Trophoblast cell (in vitro differentiated cells and primary cell): ENCODE data around the gene RASAL2.

ENCODE experiments used
- DNase-seq, 2 donors: peaks; one replicate each; pipeline ENCODE4 v3.0.0-alpha.2; 2016
- H2AFZ ChIP-seq: 2 replicates; pipeline ENCODE4 v1.6.1; 2013; ENCODE audit warnings: low read length, moderate library complexity, mild to moderate bottlenecking; ENCODE audit not compliant: insufficient read depth, poor library complexity
- H2AK5ac ChIP-seq: 2 replicates; pipeline ENCODE4 v1.6.1; 2013; ENCODE audit warnings: mild to moderate bottlenecking, low read length
- H2BK120ac ChIP-seq: 2 replicates; pipeline ENCODE4 v1.6.1; 2013; ENCODE audit warnings: low read length, mild to moderate bottlenecking, moderate library complexity; ENCODE audit not compliant: insufficient read depth, poor library complexity
- H2BK12ac ChIP-seq: 2 replicates; pipeline ENCODE4 v1.6.1; 2013; ENCODE audit warnings: mild to moderate bottlenecking, low read length, moderate library complexity
- H2BK5ac ChIP-seq: 2 replicates; pipeline ENCODE4 v1.6.1; 2013; ENCODE audit warnings: low read length, low read depth, moderate library complexity, mild to moderate bottlenecking; ENCODE audit not compliant: poor library complexity
- H3K14ac ChIP-seq: 2 replicates; pipeline ENCODE4 v1.6.1; 2013; ENCODE audit warnings: mild to moderate bottlenecking, low read length
- H3K18ac ChIP-seq: 2 replicates; pipeline ENCODE4 v1.6.1; 2013; ENCODE audit warnings: mild to moderate bottlenecking, low read length
- H3K23ac ChIP-seq: 2 replicates; pipeline ENCODE4 v1.6.1; 2013; ENCODE audit warnings: low read length
- H3K27ac ChIP-seq: 2 replicates; pipeline ENCODE4 v1.5.1; 2013; ENCODE audit warnings: low read depth, mild to moderate bottlenecking, inconsistent platforms, low read length, moderate library complexity
- H3K27me3 ChIP-seq: 2 replicates; pipeline ENCODE4 v1.6.1; 2013; ENCODE audit warnings: inconsistent platforms, mild to moderate bottlenecking, low read length, moderate library complexity; ENCODE audit not compliant: insufficient read depth
- H3K36me3 ChIP-seq, 2 experiments: 1 replicate in 1 of 2; 2 replicates in 1 of 2; pipeline ENCODE4 v1.6.1; 2013; ENCODE audit warnings: low read length in 2 of 2, mild to moderate bottlenecking in 2 of 2, moderate library complexity in 1 of 2; ENCODE audit not compliant: insufficient read depth in 2 of 2, control insufficient read depth in 1 of 2
- H3K4ac ChIP-seq: 2 replicates; pipeline ENCODE4 v1.6.1; 2013; ENCODE audit warnings: low read depth, mild to moderate bottlenecking, low read length, moderate library complexity
- H3K4me1 ChIP-seq, 2 experiments: 1 replicate in 1 of 2; 2 replicates in 1 of 2; pipeline ENCODE4 v1.6.1; 2013; ENCODE audit warnings: low read length in 2 of 2, mild to moderate bottlenecking in 2 of 2, moderate library complexity in 1 of 2; ENCODE audit not compliant: insufficient read depth in 2 of 2, control insufficient read depth in 1 of 2
- H3K4me2 ChIP-seq: 2 replicates; pipeline ENCODE4 v1.6.1; 2013; ENCODE audit warnings: inconsistent platforms, mild to moderate bottlenecking, low read length, moderate library complexity
- H3K4me3 ChIP-seq: 2 replicates; pipeline ENCODE4 v1.5.1; 2013; ENCODE audit warnings: mild to moderate bottlenecking, low read depth, low read length, inconsistent platforms
- H3K79me1 ChIP-seq: one replicate; pipeline ENCODE4 v1.6.1; 2013; ENCODE audit warnings: low read length
- H3K79me2 ChIP-seq: 2 replicates; pipeline ENCODE4 v1.6.1; 2013; ENCODE audit warnings: low read length, mild to moderate bottlenecking; ENCODE audit not compliant: control insufficient read depth, insufficient read depth, poor library complexity
- H3K9ac ChIP-seq: 2 replicates; pipeline ENCODE4 v1.6.1; 2013; ENCODE audit warnings: mild to moderate bottlenecking, low read length
- H3K9me3 ChIP-seq: 2 replicates; pipeline ENCODE4 v1.6.1; 2013; ENCODE audit warnings: low read depth, mild to moderate bottlenecking, control low read depth, inconsistent platforms, low read length; ENCODE audit not compliant: insufficient read depth
- H4K12ac ChIP-seq: 2 replicates; pipeline ENCODE4 v1.6.1; 2013; ENCODE audit warnings: low read depth, mild to moderate bottlenecking, low read length, moderate library complexity
- H4K8ac ChIP-seq: 2 replicates; pipeline ENCODE4 v1.6.1; 2013; ENCODE audit warnings: low read depth, mild to moderate bottlenecking, low read length, moderate library complexity
- H4K91ac ChIP-seq: one replicate; pipeline ENCODE4 v1.6.1; 2013; ENCODE audit warnings: low read depth, mild to moderate bottlenecking, low read length, moderate library complexity
- WGBS: extraction: QIAGEN DNeasy Blood & Tissue Kit; methylation state at CpG from one replicate; pipeline ENCODE4 v1.1.7; 2013; ENCODE audit warnings: missing lambda C conversion rate; ENCODE audit not compliant: insufficient read length, insufficient coverage; ENCODE audit errors: extremely low coverage; 5-methylcytosine and 5-hydroxymethylcytosine counted together

Gene RASAL2

DNA sequence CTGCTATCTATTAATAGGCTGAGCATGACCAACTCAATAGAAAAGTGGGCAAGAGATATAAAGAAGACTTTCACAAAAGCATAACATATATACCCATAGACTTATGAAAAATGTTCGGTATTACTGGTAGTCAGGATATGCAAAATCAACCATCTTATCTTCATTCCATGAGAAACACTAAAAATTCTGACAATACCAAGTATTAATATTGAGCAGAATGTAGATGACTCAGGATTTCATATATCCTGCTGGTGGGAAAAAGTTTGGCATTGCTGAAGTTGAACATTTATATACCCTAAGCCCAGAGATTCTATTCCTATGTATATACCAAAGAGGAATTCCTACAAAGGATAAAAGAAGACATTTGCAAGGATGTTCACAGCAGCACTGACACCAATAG is 264.6 kb downstream of the RASAL2 start:
- no peak overlapping the region for H3K27ac ChIP-seq
- no peak overlapping the region for H3K9ac ChIP-seq
- no peak overlapping the region for H4K91ac ChIP-seq
- no peak overlapping the region for H2AK5ac ChIP-seq
- H3K4me1 ChIP-seq = no peaks in the 10 kb centered on the region
- no peak overlapping the region for H2AFZ ChIP-seq
- peaks cover 0 to 2% of the 10 kb centered on the region in 2 experiments for H3K36me3 ChIP-seq
- no peak overlapping the region for H2BK12ac ChIP-seq
- no peaks in the 10 kb centered on the region for H3K79me2 ChIP-seq
- no peak overlapping the region for H3K4me3 ChIP-seq
- H3K27me3 ChIP-seq = no peaks in the 10 kb centered on the region
- H4K8ac ChIP-seq = no peak overlapping the region
- H3K4ac ChIP-seq = no peak overlapping the region
- H2BK120ac ChIP-seq = no peak overlapping the region
- no peak overlapping the region for H3K4me2 ChIP-seq
- peak; percentile 35 to 89 for DNase-seq
- no peak overlapping the region for H4K12ac ChIP-seq
- no peak overlapping the region for H3K18ac ChIP-seq
- no CpG with 5 or more reads among the region's 1 CpG for WGBS
- H3K79me1 ChIP-seq = no peaks in the 10 kb centered on the region
- no peak overlapping the region for H2BK5ac ChIP-seq
- H3K23ac ChIP-seq = no peak overlapping the region
- no peaks in the 10 kb centered on the region for H3K9me3 ChIP-seq
- H3K14ac ChIP-seq = no peak overlapping the region

DNA sequence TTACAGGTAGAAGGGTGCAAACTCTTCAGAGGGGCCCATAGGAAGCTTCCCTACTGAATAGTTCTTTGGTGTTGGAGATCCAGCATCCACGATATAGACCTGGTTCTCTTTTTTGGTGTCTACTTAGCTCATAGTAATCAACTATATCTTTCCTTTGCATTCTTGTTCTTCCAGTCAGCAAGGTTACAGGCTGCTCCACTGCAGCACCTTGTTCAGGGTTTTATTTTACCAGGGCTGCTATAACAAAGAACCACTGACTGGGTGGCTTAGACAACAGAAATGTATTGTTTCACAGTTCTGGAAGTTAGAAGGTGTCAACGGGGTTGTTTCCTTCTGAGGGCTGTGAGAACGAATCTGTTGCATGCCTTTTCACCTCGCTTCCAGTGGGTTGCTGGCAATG is 266.5 kb downstream of the RASAL2 start:
- no peak overlapping the region for H2AK5ac ChIP-seq
- H2AFZ ChIP-seq = no peak overlapping the region
- DNase-seq = peak; percentile 14 to 42
- no peak overlapping the region for H3K4me3 ChIP-seq
- H3K9ac ChIP-seq = no peak overlapping the region
- no peak overlapping the region for H2BK12ac ChIP-seq
- H3K79me1 ChIP-seq = no peaks in the 10 kb centered on the region
- H3K27me3 ChIP-seq = no peaks in the 10 kb centered on the region
- no peak overlapping the region for H3K27ac ChIP-seq
- H3K4ac ChIP-seq = no peak overlapping the region
- H3K14ac ChIP-seq = no peak overlapping the region
- H3K4me1 ChIP-seq = no peaks in the 10 kb centered on the region
- no peaks in the 10 kb centered on the region for H3K9me3 ChIP-seq
- H4K12ac ChIP-seq = no peak overlapping the region
- no CpG with 5 or more reads among the region's 4 CpGs for WGBS
- no peak overlapping the region for H4K8ac ChIP-seq
- H3K79me2 ChIP-seq = no peaks in the 10 kb centered on the region
- H3K36me3 ChIP-seq = peaks cover 0 to 2% of the 10 kb centered on the region in 2 experiments
- H4K91ac ChIP-seq = no peak overlapping the region
- no peak overlapping the region for H2BK120ac ChIP-seq
- no peak overlapping the region for H3K23ac ChIP-seq
- H3K18ac ChIP-seq = no peak overlapping the region
- H2BK5ac ChIP-seq = no peak overlapping the region
- H3K4me2 ChIP-seq = no peak overlapping the region

- no CpG with 5 or more reads among the region's 6 CpGs for WGBS
- Histone ChIP-seq H3K9me3 (no peaks in the 10 kb centered on the region), H4K91ac (no peak overlapping the region), H2BK12ac (no peak overlapping the region), H3K36me3 (peaks cover 0 to 2% of the 10 kb centered on the region in 2 experiments), H2BK5ac (no peak overlapping the region), H3K79me1 (no peaks in the 10 kb centered on the region), H3K14ac (no peak overlapping the region), H3K18ac (no peak overlapping the region), H3K23ac (no peak overlapping the region), H3K79me2 (no peaks in the 10 kb centered on the region), H4K12ac (no peak overlapping the region), H2BK120ac (no peak overlapping the region), H3K4ac (peak overlapping the region; percentile 49), H3K27ac (no peak overlapping the region), H4K8ac (no peak overlapping the region), H2AK5ac (no peak overlapping the region), H3K4me2 (no peak overlapping the region), H3K4me1 (no peaks in the 10 kb centered on the region), H3K4me3 (no peak overlapping the region), H3K27me3 (no peaks in the 10 kb centered on the region), H2AFZ (no peak overlapping the region), H3K9ac (no peak overlapping the region)
- no peak for DNase-seq
Measured at GRCh38 chr1:178361847-178362246, 267.9 kb downstream of the RASAL2 start.

DNA sequence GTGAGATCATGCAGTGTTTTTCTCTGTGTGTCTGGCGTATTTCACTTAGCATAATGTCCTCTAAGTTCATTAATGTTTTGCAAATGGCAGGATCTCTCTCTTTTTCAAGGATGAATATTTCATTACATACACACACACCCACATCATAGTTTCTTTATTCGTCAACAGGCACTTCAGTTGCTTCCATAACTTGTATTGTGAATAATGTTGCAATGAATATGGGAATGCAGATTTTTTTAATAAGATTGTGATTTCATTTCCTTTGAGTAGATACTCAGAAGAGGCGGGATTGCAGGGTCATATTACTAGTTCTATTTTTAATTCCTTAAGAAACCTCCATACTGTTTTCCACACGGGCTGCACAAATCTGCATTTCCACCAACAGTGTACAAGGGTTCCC is 268.8 kb downstream of the RASAL2 start:
- Histone ChIP-seq H2BK12ac (no peak overlapping the region), H3K4ac (no peak overlapping the region), H4K91ac (no peak overlapping the region), H3K27me3 (no peaks in the 10 kb centered on the region), H3K4me2 (no peak overlapping the region), H3K9ac (no peak overlapping the region), H3K27ac (no peak overlapping the region), H3K9me3 (no peaks in the 10 kb centered on the region), H4K8ac (no peak overlapping the region), H3K36me3 (peaks cover 0 to 2% of the 10 kb centered on the region in 2 experiments), H3K18ac (no peak overlapping the region), H3K4me1 (no peaks in the 10 kb centered on the region), H4K12ac (no peak overlapping the region), H3K4me3 (no peak overlapping the region), H2AK5ac (no peak overlapping the region), H2BK120ac (no peak overlapping the region), H3K23ac (no peak overlapping the region), H3K14ac (no peak overlapping the region), H3K79me2 (no peaks in the 10 kb centered on the region), H2BK5ac (no peak overlapping the region), H3K79me1 (no peaks in the 10 kb centered on the region), H2AFZ (no peak overlapping the region)
- no CpG with 5 or more reads among the region's 4 CpGs for WGBS
- DNase-seq = peak; percentile 32 to 87
